CD4-positive, alpha-beta T cell treated with Interleukin-6 at 100 ng/mL for 8 hours (primary cell): ENCODE data around the gene UNC45A.
"Not testable (repeated sequence)": the region's sequence is repeated elsewhere in the genome, so short reads cannot be mapped to it uniquely, and the experiment has no call there.

Source experiments
- DNase-seq: peaks from one replicate; pipeline ENCODE4 v3.0.0-alpha.2; 2020; ENCODE audit warnings: mixed read lengths, low spot score

The UNC45A gene, protein sequence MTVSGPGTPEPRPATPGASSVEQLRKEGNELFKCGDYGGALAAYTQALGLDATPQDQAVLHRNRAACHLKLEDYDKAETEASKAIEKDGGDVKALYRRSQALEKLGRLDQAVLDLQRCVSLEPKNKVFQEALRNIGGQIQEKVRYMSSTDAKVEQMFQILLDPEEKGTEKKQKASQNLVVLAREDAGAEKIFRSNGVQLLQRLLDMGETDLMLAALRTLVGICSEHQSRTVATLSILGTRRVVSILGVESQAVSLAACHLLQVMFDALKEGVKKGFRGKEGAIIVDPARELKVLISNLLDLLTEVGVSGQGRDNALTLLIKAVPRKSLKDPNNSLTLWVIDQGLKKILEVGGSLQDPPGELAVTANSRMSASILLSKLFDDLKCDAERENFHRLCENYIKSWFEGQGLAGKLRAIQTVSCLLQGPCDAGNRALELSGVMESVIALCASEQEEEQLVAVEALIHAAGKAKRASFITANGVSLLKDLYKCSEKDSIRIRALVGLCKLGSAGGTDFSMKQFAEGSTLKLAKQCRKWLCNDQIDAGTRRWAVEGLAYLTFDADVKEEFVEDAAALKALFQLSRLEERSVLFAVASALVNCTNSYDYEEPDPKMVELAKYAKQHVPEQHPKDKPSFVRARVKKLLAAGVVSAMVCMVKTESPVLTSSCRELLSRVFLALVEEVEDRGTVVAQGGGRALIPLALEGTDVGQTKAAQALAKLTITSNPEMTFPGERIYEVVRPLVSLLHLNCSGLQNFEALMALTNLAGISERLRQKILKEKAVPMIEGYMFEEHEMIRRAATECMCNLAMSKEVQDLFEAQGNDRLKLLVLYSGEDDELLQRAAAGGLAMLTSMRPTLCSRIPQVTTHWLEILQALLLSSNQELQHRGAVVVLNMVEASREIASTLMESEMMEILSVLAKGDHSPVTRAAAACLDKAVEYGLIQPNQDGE

DNA sequence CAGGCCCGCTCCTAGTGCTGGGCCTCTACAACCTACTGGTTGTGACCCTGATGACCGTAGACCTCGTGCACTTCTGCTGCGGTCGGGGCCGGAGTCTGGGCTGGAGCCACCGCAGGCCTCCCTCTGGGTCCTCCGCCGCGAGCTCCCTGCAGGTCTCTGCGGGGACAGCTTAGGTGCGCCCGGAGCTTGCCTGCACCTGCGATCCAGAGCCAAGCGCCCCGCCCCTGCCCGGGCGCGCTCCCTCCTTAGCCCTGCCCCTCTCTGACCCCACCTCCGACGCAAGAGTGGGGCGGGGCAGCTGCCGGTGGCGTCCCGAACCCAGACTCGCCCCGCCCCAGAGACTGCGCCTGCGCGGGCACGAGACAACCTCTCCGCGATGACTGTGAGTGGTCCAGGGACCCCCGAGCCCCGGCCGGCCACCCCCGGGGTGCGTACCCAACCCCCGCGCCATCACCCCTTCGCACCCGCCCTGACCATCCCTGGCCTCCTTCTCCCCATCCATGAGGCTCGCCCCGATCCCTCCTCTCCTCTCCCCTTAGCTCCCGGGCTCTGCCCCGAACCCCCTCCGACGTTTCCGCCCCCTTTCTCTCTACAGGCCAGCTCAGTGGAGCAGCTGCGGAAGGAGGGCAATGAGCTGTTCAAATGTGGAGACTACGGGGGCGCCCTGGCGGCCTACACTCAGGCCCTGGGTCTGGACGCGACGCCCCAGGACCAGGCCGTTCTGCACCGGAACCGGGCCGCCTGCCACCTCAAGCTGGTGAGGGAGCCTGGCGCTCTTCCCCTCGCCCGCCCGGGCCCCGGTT lies at the start of gene UNC45A:
Gene UNC45A (plus strand): TSS at position 337 of the 803 bp plus-strand sequence. CDS start 40 bp downstream, at position 377.
- peak; percentile 96 for DNase-seq

GRCh38 chr15:90885432-90886290 lies 49.4 kb upstream of the UNC45A start:
- peak; percentile 72 for DNase-seq

- DNase-seq = no peak
Measured at GRCh38 chr15:90886291-90886614, 48.8 kb upstream of the UNC45A start.

GRCh38 chr15:90887037-90887481 lies 48.0 kb upstream of the UNC45A start:
- no peak for DNase-seq

GRCh38 chr15:90889313-90889730 lies 45.8 kb upstream of the UNC45A start:
- DNase-seq = no peak

DNA sequence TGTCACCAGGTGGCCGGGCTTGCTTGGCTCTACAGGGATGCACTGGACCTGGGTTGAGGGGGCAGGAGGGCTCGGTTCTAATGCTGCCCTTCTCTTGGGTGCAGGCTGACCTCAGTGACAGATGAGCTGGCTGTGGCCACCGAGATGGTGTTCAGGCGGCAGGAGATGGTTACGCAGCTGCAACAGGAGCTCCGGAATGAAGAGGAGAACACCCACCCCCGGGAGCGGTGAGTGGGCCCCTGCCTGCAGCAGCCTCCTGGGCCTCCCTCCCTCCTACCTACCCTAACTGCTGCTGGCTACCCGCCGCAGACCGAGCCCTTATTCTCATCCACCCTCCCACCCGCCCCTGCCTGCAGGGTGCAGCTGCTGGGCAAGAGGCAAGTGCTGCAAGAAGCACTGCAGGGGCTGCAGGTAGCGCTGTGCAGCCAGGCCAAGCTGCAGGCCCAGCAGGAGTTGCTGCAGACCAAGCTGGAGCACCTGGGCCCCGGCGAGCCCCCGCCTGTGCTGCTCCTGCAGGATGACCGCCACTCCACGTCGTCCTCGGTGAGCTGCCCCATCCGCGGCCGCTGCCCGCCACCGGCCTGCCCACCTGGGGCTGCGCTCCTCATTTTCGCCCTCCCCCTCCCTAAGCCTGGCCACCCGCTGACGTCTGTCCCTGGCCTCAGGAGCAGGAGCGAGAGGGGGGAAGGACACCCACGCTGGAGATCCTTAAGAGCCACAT lies 45.2 kb upstream of the UNC45A start:
- DNase-seq = no peak

DNA sequence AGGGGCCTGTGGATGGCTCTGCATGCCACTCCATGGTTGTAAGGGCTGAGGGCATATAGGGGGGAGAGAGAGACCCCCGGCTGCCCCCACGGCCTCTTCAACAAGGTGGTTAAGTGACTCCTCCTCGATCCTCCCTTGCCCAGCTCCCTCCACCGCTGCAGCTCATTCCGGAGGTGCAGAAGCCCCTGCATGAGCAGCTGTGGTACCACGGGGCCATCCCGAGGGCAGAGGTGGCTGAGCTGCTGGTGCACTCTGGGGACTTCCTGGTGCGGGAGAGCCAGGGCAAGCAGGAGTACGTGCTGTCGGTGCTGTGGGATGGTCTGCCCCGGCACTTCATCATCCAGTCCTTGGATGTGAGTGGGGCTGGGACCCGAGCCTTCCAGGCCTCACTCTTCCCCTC lies 44.2 kb upstream of the UNC45A start:
- DNase-seq = no peak

- DNase-seq = no peak
Measured at GRCh38 chr15:90891346-90891949, 43.6 kb upstream of the UNC45A start.

- DNase-seq = no peak
Measured at GRCh38 chr15:90892023-90892422, 43.1 kb upstream of the UNC45A start.

GRCh38 chr15:90892498-90893174 lies 42.4 kb upstream of the UNC45A start:
- no peak for DNase-seq

DNA sequence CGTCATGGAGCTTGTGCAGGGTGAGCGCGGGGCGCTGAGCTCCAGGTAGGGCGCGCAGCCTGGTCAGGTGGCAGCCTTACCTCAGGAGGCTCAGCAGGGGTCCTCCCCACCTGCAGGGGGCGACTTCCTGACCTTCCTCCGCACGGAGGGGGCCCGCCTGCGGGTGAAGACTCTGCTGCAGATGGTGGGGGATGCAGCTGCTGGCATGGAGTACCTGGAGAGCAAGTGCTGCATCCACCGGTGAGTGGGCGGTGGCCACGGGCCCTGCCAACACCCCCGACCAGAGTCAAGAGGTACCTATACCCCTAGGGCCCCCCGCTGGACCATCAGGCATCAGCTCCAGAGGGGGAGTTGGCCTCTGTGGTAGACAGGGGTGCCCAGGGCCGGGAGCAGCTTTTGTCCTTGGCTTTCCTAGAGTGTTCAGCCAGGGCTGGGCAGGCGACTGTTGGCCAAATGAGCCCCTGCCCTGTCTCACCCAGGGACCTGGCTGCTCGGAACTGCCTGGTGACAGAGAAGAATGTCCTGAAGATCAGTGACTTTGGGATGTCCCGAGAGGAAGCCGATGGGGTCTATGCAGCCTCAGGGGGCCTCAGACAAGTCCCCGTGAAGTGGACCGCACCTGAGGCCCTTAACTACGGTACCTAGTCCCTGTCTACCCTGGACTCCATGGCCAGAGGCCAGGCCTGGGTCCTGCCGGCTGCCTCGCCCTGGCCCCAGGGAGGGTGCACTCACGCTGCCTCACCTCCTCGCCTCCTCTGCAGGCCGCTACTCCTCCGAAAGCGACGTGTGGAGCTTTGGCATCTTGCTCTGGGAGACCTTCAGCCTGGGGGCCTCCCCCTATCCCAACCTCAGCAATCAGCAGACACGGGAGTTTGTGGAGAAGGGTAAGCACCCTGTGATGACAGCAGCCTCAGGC lies 41.7 kb upstream of the UNC45A start:
- DNase-seq = no peak

DNA sequence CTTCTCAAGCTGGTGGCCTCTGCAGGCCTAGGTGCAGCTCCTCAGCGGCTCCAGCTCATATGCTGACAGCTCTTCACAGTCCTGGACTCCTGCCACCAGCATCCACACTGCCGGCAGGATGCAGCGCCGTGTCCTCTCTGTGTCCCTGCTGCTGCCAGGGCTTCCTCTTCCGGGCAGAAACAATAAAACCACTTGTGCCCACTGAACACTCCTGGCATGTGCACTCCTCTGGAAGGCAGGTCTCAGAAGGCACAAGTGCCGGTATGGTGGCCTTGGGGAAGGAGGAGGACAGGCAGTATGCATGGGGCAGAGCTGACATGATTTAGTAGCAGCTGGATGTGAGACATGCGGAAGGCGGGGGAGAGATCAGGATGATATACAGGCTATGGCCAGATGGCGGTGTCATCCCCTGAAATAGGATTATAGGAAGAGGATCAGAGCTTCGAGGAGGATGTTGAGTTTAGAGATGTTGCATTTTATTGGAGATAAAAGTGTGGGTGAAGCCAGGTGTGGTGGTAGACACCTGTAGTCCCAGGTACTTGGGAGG lies 39.4 kb upstream of the UNC45A start:
- DNase-seq = no peak

DNA sequence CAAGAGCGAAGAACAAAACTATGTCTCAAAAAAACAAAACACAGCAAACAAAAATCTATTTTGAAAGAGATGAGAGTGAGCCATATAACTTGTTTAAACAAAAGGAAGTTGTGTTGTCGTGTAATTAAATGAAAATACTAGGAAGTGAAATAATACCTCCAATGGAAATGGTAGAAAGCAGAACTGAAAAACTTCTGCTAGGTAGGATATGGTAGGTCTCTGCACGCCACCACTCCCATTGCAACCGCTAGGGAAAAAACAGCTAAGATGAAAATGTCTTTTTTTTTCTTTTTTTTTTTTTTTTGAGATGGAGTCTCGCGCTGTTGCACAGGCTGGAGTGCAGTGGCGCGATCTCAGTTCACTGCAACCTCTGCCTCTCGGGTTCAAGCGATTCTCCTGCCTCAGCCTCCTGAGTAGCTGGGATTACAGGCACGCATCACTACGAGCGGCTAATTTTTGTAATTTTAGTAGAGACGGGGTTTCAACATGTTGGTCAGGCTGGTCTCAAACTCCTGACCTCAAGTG lies 37.9 kb upstream of the UNC45A start:
- not testable (repeated sequence) for DNase-seq

- no peak for DNase-seq
Measured at GRCh38 chr15:90901175-90902039, 33.7 kb upstream of the UNC45A start.

DNA sequence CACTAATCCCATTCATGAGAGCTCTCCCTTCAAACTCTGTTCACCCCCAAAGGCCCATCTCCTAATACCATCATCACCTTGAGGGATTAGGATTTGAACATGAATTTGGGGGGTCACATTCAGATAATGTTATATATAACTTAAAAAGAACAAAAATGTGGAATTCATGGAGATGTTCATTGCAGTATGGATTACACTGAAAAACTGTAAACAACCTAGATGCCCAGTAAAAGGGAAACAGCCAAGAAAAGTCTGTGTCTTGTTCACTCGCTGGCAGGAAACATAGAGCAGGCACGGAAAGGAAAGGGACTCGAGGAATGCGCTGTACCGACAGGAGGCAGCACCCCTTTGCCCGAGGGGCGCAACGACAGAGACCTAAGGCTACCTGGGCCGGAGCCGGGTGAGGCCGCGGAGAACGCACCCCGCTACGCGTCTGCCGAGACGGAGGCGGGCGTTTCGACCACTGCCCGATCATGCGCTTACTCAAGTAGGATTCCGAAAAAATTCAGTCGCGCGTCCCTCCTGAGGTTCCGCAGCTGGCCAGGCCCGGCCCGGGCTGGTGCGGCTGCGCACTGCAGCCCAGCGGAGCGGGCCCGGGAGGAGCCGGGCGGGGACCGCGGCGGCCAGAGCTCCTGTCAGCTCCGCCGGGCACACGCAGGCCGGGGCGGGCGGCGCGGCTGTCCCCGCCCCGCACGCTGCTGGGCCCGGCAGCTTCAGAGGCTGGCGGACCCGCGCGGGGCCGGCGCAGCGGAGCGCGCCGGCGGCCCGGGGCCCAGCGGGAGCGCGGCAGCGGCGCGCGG lies 32.8 kb upstream of the UNC45A start:
- peak; percentile 67 for DNase-seq
